ENCODE results near the gene ANKRD11. TPM values are rescaled to one million over a fixed set of nuclear protein-coding genes. Genes with fewer than 3 reads are reported as not detected.
"Not testable (repeated sequence)": the region's sequence is repeated elsewhere in the genome, so short reads cannot be mapped to it uniquely, and the experiment has no call there.

ANKRD11 gene
- total RNA-seq, 2 donors from 2014 or later: 204 to 215 TPM

DNA sequence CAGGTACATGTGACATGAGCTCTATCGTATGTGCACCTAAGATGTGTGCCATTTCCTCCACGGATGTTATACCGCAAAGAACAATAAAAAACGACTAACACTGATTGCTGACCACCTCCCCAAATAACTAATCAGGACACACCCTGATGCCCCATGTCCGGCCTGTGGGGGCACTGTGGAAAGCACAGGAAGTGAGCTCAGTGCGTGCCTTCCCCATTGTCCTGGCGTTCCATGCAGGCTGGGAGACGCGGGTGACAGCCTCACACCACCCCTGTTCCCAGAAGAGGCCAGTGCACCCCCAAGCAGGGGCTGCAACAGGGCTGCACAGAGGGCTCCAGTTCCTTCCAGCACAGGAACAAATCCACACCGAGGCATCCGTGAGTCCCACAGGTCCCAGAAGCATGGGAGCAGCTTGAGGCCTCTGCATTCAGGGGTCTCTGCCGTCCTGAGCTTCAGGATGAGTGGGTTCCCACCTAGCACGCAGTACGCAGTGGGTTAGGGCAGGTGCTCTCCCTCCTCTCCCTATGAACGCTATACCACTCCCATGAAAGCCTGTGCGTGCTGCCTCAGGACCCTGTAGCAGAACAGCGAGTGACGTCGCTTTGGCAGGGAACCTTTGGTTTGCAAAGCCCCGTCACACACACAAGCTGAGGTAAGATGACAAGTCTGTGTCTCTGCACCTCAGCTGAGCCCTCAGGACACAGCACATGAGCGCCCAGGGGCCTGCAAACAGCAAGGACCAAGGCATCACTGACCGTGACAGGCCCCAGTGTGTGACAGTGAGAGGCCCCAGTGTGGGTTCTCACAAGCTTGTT lies 155.2 kb downstream of the ANKRD11 start:
- DNase-seq (no peak), ATAC-seq (replicated peaks in 1 of 2) (no peak)
- Mint-ChIP-seq H3K9me3 (no peaks in the 10 kb centered on the region), H3K27me3 (ENCODE audit: low read depth) (no peaks in the 10 kb centered on the region), H3K4me1 (ENCODE audit: low read depth) (peaks cover 73% of the 10 kb centered on the region), H3K36me3 (ENCODE audit: insufficient read depth in 2 of 2) (no peaks in the 10 kb centered on the region), H3K27ac (peak overlapping the region; percentile 63), H3K4me3 (peak overlapping the region in 1 of 2 donors; percentile 40)

GRCh38 chr16:89334461-89334860 lies 155.9 kb downstream of the ANKRD11 start:
- no peaks in the 10 kb centered on the region for H3K27me3 Mint-ChIP-seq (ENCODE audit: low read depth)
- ATAC-seq (replicated peaks in 1 of 2) (no peak), DNase-seq (no peak)
- H3K4me3 Mint-ChIP-seq: peak overlapping the region in 1 of 2 donors; percentile 2
- no peaks in the 10 kb centered on the region for H3K9me3 Mint-ChIP-seq
- no peak overlapping the region for H3K27ac Mint-ChIP-seq
- peaks cover 72% of the 10 kb centered on the region for H3K4me1 Mint-ChIP-seq (ENCODE audit: low read depth)
- H3K36me3 Mint-ChIP-seq (ENCODE audit: insufficient read depth in 2 of 2): no peaks in the 10 kb centered on the region

GRCh38 chr16:89334050-89334449 lies 156.3 kb downstream of the ANKRD11 start:
- no peaks in the 10 kb centered on the region for H3K27me3 Mint-ChIP-seq (ENCODE audit: low read depth)
- peak overlapping the region; percentile 5 to 31 for H3K4me3 Mint-ChIP-seq
- H3K36me3 Mint-ChIP-seq (ENCODE audit: insufficient read depth in 2 of 2): peaks cover 0 to 2% of the 10 kb centered on the region in 2 donors
- DNase-seq: no peak
- H3K4me1 Mint-ChIP-seq (ENCODE audit: low read depth): peaks cover 74% of the 10 kb centered on the region
- peak; percentile 13 for ATAC-seq (replicated peaks in 1 of 2)
- no peaks in the 10 kb centered on the region for H3K9me3 Mint-ChIP-seq
- peak overlapping the region; percentile 86 for H3K27ac Mint-ChIP-seq

- H3K36me3 Mint-ChIP-seq (ENCODE audit: insufficient read depth in 2 of 2); DNase-seq; H3K9me3 Mint-ChIP-seq; H3K27me3 Mint-ChIP-seq (ENCODE audit: low read depth): not testable (repeated sequence)
- peak overlapping the region; percentile 86 for H3K27ac Mint-ChIP-seq
- peak; percentile 55 to 67 for ATAC-seq (replicated peaks in 1 of 2)
- peaks cover 72% of the 10 kb centered on the region for H3K4me1 Mint-ChIP-seq (ENCODE audit: low read depth)
- H3K4me3 Mint-ChIP-seq: peak overlapping the region; percentile 5 to 31
These were observed 156.9 kb downstream of the ANKRD11 start for GRCh38 chr16:89333401-89334001.

DNA sequence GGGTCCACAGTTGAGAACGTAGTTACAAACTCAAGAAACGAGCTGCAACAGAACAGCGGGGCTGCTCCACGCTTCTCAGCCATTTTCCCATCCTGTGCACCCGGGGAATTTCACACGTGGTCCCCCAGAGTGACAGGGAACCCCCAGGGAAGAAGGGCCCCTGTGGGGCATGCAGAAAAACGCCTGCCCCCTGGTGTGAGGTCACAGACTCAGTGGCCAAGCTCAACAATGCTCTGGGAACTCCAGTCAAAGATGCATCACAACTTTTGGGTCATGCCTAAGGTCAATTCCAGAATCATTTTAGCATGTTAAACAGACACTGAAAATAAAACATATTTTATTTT lies 157.5 kb downstream of the ANKRD11 start:
- ATAC-seq (replicated peaks in 1 of 2) (no peak), DNase-seq (no peak)
- Mint-ChIP-seq H3K4me1 (ENCODE audit: low read depth) (peaks cover 78% of the 10 kb centered on the region), H3K27me3 (ENCODE audit: low read depth) (no peaks in the 10 kb centered on the region), H3K4me3 (peak overlapping the region; percentile 53 to 65), H3K9me3 (no peaks in the 10 kb centered on the region), H3K27ac (no peak overlapping the region), H3K36me3 (ENCODE audit: insufficient read depth in 2 of 2) (peaks cover 0 to 3% of the 10 kb centered on the region in 2 donors)

- H3K4me1 Mint-ChIP-seq (ENCODE audit: low read depth): peaks cover 82% of the 10 kb centered on the region
- no peaks in the 10 kb centered on the region for H3K9me3 Mint-ChIP-seq
- H3K27me3 Mint-ChIP-seq (ENCODE audit: low read depth): no peaks in the 10 kb centered on the region
- DNase-seq (no peak), ATAC-seq (replicated peaks in 1 of 2) (no peak)
- peak overlapping the region; percentile 52 for H3K27ac Mint-ChIP-seq
- H3K36me3 Mint-ChIP-seq (ENCODE audit: insufficient read depth in 2 of 2): peaks cover 0 to 3% of the 10 kb centered on the region in 2 donors
- H3K4me3 Mint-ChIP-seq: peak overlapping the region; percentile 53 to 65
These were observed 158.0 kb downstream of the ANKRD11 start for GRCh38 chr16:89332243-89332901.

- Mint-ChIP-seq H3K4me1 (ENCODE audit: low read depth) (peaks cover 88% of the 10 kb centered on the region), H3K27ac (peak overlapping the region; percentile 63), H3K27me3 (ENCODE audit: low read depth) (no peaks in the 10 kb centered on the region), H3K9me3 (no peaks in the 10 kb centered on the region), H3K4me3 (peak overlapping the region; percentile 43 to 65), H3K36me3 (ENCODE audit: insufficient read depth in 2 of 2) (peaks cover 0 to 3% of the 10 kb centered on the region in 2 donors)
- ATAC-seq (replicated peaks in 1 of 2): peak; percentile 47 to 63
- peak in 1 of 2 donors; percentile 48 for DNase-seq
These were observed 158.8 kb downstream of the ANKRD11 start for GRCh38 chr16:89331371-89332109.

- Mint-ChIP-seq H3K4me1 (ENCODE audit: low read depth) (peaks cover 88% of the 10 kb centered on the region), H3K4me3 (peak overlapping the region; percentile 39 to 60), H3K27ac (no peak overlapping the region), H3K27me3 (ENCODE audit: low read depth) (no peaks in the 10 kb centered on the region), H3K9me3 (no peaks in the 10 kb centered on the region), H3K36me3 (ENCODE audit: insufficient read depth in 2 of 2) (peaks cover 0 to 7% of the 10 kb centered on the region in 2 donors)
- ATAC-seq (replicated peaks in 1 of 2): peak; percentile 10 to 36
- no peak for DNase-seq
These were observed 160.0 kb downstream of the ANKRD11 start for GRCh38 chr16:89330177-89330856.

GRCh38 chr16:89329830-89330176 lies 160.6 kb downstream of the ANKRD11 start:
- H3K4me1 Mint-ChIP-seq (ENCODE audit: low read depth): peaks cover 88% of the 10 kb centered on the region
- H3K27ac Mint-ChIP-seq; H3K27me3 Mint-ChIP-seq (ENCODE audit: low read depth): not testable (repeated sequence)

GRCh38 chr16:89328412-89329400 lies 161.7 kb downstream of the ANKRD11 start:
- H3K27ac Mint-ChIP-seq: not testable (repeated sequence)
- Mint-ChIP-seq H3K4me3 (peak overlapping the region in 1 of 2 donors; percentile 14), H3K36me3 (ENCODE audit: insufficient read depth in 2 of 2) (peaks cover 3 to 11% of the 10 kb centered on the region in 2 donors)

More at GRCh38 chr16:89329830-89330176, 160.6 kb downstream of the ANKRD11 start:
- ATAC-seq (replicated peaks in 1 of 2); H3K36me3 Mint-ChIP-seq (ENCODE audit: insufficient read depth in 2 of 2); H3K9me3 Mint-ChIP-seq; DNase-seq: not testable (repeated sequence)
- H3K4me3 Mint-ChIP-seq: peak overlapping the region; percentile 39 to 60

GRCh38 chr16:89326721-89327120 lies 163.6 kb downstream of the ANKRD11 start:
- peaks cover 3 to 11% of the 10 kb centered on the region in 2 donors for H3K36me3 Mint-ChIP-seq (ENCODE audit: insufficient read depth in 2 of 2)

More at GRCh38 chr16:89328412-89329400, 161.7 kb downstream of the ANKRD11 start:
- H3K27me3 Mint-ChIP-seq (ENCODE audit: low read depth); ATAC-seq (replicated peaks in 1 of 2); DNase-seq; H3K9me3 Mint-ChIP-seq: not testable (repeated sequence)
- peaks cover 88% of the 10 kb centered on the region for H3K4me1 Mint-ChIP-seq (ENCODE audit: low read depth)

More at GRCh38 chr16:89326721-89327120, 163.6 kb downstream of the ANKRD11 start:
- Mint-ChIP-seq H3K9me3 (no peaks in the 10 kb centered on the region), H3K27ac (no peak overlapping the region), H3K27me3 (ENCODE audit: low read depth) (no peaks in the 10 kb centered on the region), H3K4me3 (no peak overlapping the region), H3K4me1 (ENCODE audit: low read depth) (peaks cover 89% of the 10 kb centered on the region)
- ATAC-seq (replicated peaks in 1 of 2): no peak
- DNase-seq: no peak
